ENCODE data around the gene RLN2. TPM values are rescaled to one million over a fixed set of nuclear protein-coding genes. Genes with fewer than 3 reads are reported as not detected.

Gene RLN2
- total RNA-seq, 4 donors from 2014 or later = not detected

GRCh38 chr9:5265939-5266338 lies 38.6 kb downstream of the RLN2 start:
- TF ChIP-seq POLR2A (IDR thresholded peaks at IDR 0.05) (no peak), CTCF (IDR thresholded peaks at IDR 0.05 in 4 of 5, conservative IDR thresholded peaks at IDR 0.05 in 1 of 5) (no peak)
- intact Hi-C loops (cut with DNase I; ENCODE audit: low total_unique reads) = no loop called here
- no peak overlapping the region for H3K4me3 ChIP-seq

GRCh38 chr9:5264219-5264595 lies 40.3 kb downstream of the RLN2 start:
- in situ Hi-C loops (cut with MboI; ENCODE audit: low sequenced_read_pairs in 4 of 4) = loop anchor here in 1 of 4 donors (10.0 kb wide), 1 partner anchor 59 kb away; no protein-coding TSS in a partner anchor
- H3K27me3 ChIP-seq = no peaks in the 10 kb centered on the region
- DNase-seq (no peak), ATAC-seq (no peak)
- intact Hi-C loops (cut with DNase I; ENCODE audit: low total_unique reads) = no loop called here
- H3K4me3 ChIP-seq = no peak overlapping the region
- H3K27ac ChIP-seq = no peak overlapping the region
- no peaks in the 10 kb centered on the region for H3K9me3 ChIP-seq
- no peaks in the 10 kb centered on the region for H3K4me1 ChIP-seq
- no peaks in the 10 kb centered on the region for H3K36me3 ChIP-seq
- TF ChIP-seq POLR2A (IDR thresholded peaks at IDR 0.05) (no peak), CTCF (IDR thresholded peaks at IDR 0.05 in 4 of 5, conservative IDR thresholded peaks at IDR 0.05 in 1 of 5) (no peak)

More at GRCh38 chr9:5265939-5266338, 38.6 kb downstream of the RLN2 start:
- DNase-seq = no peak
- Histone ChIP-seq H3K36me3 (no peaks in the 10 kb centered on the region), H3K4me1 (no peaks in the 10 kb centered on the region), H3K9me3 (no peaks in the 10 kb centered on the region), H3K27me3 (no peaks in the 10 kb centered on the region), H3K27ac (no peak overlapping the region)
- in situ Hi-C loops (cut with MboI; ENCODE audit: low sequenced_read_pairs in 4 of 4) = loop anchor here in 1 of 4 donors (10.0 kb wide), 1 partner anchor 61 kb away; no protein-coding TSS in a partner anchor
- ATAC-seq = no peak

- ATAC-seq (no peak), DNase-seq (no peak)
- H3K9me3 ChIP-seq = no peaks in the 10 kb centered on the region
- no peak overlapping the region for H3K27ac ChIP-seq
- TF ChIP-seq POLR2A (IDR thresholded peaks at IDR 0.05) = no peak
- no peak for TF ChIP-seq CTCF (IDR thresholded peaks at IDR 0.05 in 4 of 5, conservative IDR thresholded peaks at IDR 0.05 in 1 of 5)
- H3K4me1 ChIP-seq = no peaks in the 10 kb centered on the region
- H3K4me3 ChIP-seq = no peak overlapping the region
- H3K27me3 ChIP-seq = no peaks in the 10 kb centered on the region
- no peaks in the 10 kb centered on the region for H3K36me3 ChIP-seq
- in situ Hi-C loops (cut with MboI; ENCODE audit: low sequenced_read_pairs in 4 of 4) (loop anchor here in 1 of 4 donors (10.0 kb wide), 1 partner anchor 59 kb away; no protein-coding TSS in a partner anchor), intact Hi-C loops (cut with DNase I; ENCODE audit: low total_unique reads) (no loop called here)
Observed at GRCh38 chr9:5263351-5264218, 40.9 kb downstream of the RLN2 start.

Other genes with a start within 250 kb of the RLN2 start
- gene INSL6, start 119.1 kb downstream of the RLN2 start, total RNA-seq = not detected
- gene INSL4, start 73.3 kb downstream of the RLN2 start, total RNA-seq = under 1 TPM in 1 of 4 donors, not detected in 3; 0.20 TPM
- not detected for gene RLN1, start 35.2 kb upstream of the RLN2 start, total RNA-seq
- gene PLGRKT, start 133.2 kb upstream of the RLN2 start, total RNA-seq = 10 to 100 TPM; 12.3 to 38.1 (median 15.1) TPM
- gene CD274, start 145.8 kb upstream of the RLN2 start, total RNA-seq = 1 to 10 TPM in 3 of 4 donors, under 1 TPM in 1; 0.61 to 7.2 (median 1.6) TPM
- 1 to 10 TPM; 1.4 to 2.5 (median 1.7) TPM for gene PDCD1LG2, start 205.8 kb upstream of the RLN2 start, total RNA-seq